Measurements from ENCODE around the gene HTRA3.

DNA sequence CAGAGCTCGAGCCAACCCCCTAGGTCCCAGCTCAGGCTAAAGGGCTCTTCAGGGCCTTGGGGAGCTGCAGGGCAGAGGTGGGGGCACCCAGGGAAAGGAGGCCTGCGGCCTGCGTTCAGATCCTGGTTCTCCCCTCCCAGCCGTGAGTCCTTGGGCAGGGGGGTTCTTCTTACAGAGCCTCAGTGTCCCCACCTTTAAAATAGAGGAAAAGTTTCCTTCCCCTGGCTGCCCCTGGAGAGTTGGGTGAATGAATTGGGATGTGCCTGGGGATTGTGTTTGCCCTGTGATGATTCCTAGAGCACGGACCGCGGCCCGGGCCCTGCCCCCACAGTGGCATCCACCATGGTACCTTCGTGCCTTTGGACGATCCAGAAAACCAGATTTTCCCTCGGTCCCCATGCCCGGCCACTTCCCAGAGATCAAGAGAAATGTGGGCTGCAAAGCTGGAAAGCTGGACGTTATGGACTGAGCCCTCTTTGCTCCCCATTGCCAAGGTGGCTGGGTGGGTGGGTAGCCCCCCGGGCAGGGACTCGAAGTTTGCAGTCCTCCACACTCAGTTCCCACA, 11.4 kb downstream of the HTRA3 start:
- no peak for TF ChIP-seq POLR2A (IDR thresholded peaks at IDR 0.05)
- TF ChIP-seq, protein P1, sequence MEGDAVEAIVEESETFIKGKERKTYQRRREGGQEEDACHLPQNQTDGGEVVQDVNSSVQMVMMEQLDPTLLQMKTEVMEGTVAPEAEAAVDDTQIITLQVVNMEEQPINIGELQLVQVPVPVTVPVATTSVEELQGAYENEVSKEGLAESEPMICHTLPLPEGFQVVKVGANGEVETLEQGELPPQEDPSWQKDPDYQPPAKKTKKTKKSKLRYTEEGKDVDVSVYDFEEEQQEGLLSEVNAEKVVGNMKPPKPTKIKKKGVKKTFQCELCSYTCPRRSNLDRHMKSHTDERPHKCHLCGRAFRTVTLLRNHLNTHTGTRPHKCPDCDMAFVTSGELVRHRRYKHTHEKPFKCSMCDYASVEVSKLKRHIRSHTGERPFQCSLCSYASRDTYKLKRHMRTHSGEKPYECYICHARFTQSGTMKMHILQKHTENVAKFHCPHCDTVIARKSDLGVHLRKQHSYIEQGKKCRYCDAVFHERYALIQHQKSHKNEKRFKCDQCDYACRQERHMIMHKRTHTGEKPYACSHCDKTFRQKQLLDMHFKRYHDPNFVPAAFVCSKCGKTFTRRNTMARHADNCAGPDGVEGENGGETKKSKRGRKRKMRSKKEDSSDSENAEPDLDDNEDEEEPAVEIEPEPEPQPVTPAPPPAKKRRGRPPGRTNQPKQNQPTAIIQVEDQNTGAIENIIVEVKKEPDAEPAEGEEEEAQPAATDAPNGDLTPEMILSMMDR (IDR thresholded peaks at IDR 0.05), result no peak

Measured in esophagus squamous epithelium (tissue), 4 donors.